Stimulated activated naive B cell treated with anti-CD40 and anti-IgM and Interleukin-4, amounts not matched to agents 10 μg/mL and 1 μg/mL and 100 μg/mL, for 72 hours (primary cell): ENCODE data around the gene DIRAS1.
A peak's percentile ranks its signal among the peaks of the same experiment; 100 is the strongest.

Experiments
- ATAC-seq, 2 donors: fragments of 150-1000 bp; cut with Tn5 transposase; replicated peaks; 2 replicates each; pipeline ENCODE4 v1.10.0; 2021; ENCODE audit warnings: moderate library complexity in 1 of 2
- DNase-seq: peaks from one replicate; pipeline ENCODE4 v3.0.0; 2021
- H3K27ac Mint-ChIP-seq: one replicate; pipeline ENCODE4 v1.8.0; 2022; ENCODE audit warnings: mild to moderate bottlenecking, mixed read lengths
- H3K27me3 Mint-ChIP-seq, 2 donors: one replicate each; pipeline ENCODE4 v1.8.0; 2022; ENCODE audit warnings: mixed read lengths in 2 of 2
- H3K36me3 Mint-ChIP-seq, 2 donors: one replicate each; pipeline ENCODE4 v1.8.0; 2022; ENCODE audit warnings: mixed read lengths in 2 of 2, mild to moderate bottlenecking in 1 of 2
- H3K4me1 Mint-ChIP-seq, 2 donors: one replicate each; pipeline ENCODE4 v1.8.0; 2022; ENCODE audit warnings: mixed read lengths in 2 of 2, mild to moderate bottlenecking in 1 of 2
- H3K4me3 Mint-ChIP-seq, 2 donors: one replicate each; pipeline ENCODE4 v1.8.0; 2022; ENCODE audit warnings: mild to moderate bottlenecking in 2 of 2, mixed read lengths in 2 of 2, moderate library complexity in 1 of 2
- H3K9me3 Mint-ChIP-seq, 2 donors: one replicate each; pipeline ENCODE4 v1.8.0; 2022; ENCODE audit warnings: mixed read lengths in 2 of 2, mild to moderate bottlenecking in 1 of 2

Gene DIRAS1

DNA sequence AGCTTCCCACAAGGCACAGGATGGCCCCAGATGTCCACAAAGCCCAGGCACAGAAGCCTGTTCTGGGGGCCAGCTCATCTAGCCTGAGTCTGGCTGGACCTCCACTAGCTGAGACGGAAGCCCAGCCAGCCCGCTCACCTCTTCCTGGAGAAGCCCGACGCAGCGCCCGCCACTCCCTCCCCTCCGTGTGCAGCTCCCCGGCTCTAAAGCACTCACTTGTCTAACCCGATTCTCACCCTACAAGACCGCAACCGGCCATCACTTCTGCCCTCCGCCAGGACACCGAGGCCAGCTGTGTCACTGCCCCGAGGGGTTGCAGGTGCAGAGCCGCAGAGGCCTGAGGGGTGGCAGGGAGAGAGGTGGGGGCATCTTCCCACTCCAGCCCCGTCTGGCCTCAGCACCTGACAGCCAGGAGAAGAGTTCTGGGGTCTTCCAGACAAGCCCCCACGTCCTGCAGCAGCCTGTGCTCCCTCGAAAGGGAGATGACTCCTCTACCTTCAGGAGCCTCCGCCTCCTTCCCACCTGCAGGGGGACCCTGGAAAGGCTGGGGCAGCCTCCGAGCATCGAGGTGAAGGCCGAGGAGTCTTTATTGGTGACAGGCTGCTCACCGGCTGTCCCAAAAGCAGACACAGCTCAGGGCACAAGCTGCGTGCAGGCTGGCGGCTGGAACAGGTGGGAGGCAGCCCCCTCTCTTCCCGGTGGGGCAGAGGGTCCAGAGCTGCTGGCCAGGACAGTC lies 5.9 kb upstream of the DIRAS1 start:
- peaks cover 11 to 27% of the 10 kb centered on the region in 2 donors for H3K4me1 Mint-ChIP-seq
- H3K4me3 Mint-ChIP-seq: peak overlapping the region in 1 of 2 donors; percentile 37
- peaks cover 7 to 8% of the 10 kb centered on the region in 2 donors for H3K27me3 Mint-ChIP-seq
- ATAC-seq (peak; percentile 53 to 60), DNase-seq (no peak)
- peaks cover 4 to 11% of the 10 kb centered on the region in 2 donors for H3K36me3 Mint-ChIP-seq
- H3K9me3 Mint-ChIP-seq: peaks cover 0 to 4% of the 10 kb centered on the region in 2 donors
- H3K27ac Mint-ChIP-seq: peak overlapping the region; percentile 37

DNA sequence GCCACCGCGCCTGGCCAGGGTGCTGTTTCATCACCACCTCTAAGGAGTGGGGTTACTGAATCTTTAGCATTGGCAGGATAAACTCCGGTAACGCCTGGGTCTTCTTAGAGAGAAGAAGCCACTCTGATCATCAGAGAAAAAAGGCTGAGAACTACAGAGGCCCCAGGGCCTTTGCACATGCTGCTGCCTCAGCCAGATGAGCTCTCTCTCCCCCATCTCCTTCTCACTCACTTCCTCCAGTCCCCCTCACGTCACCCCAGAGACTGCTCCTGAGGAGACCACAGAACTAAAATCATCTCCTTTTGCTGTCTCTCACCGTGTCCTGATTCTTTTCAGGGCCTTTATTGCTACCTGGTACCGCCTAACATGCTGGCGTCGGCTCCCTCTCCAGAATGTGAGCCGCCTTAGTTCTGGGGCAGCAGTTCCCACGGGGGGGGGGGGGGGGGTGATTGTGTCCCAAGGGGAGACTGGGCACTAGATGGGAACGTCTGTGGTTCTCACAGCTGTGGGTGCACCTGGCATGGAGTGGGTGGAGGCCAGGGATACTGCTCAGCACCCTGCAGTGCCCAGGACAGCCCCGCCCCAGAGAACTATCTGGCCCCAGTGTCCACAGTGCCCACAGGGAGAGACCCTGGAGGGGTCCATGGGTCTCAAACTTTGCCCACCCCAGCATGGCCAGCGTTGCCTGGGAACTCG lies 5.1 kb upstream of the DIRAS1 start:
- Mint-ChIP-seq H3K4me1 (peaks cover 15 to 33% of the 10 kb centered on the region in 2 donors), H3K9me3 (peaks cover 0 to 4% of the 10 kb centered on the region in 2 donors), H3K4me3 (no peak overlapping the region), H3K27me3 (peaks cover 7 to 8% of the 10 kb centered on the region in 2 donors), H3K36me3 (peaks cover 3 to 8% of the 10 kb centered on the region in 2 donors), H3K27ac (peak overlapping the region; percentile 43)
- ATAC-seq (peak; percentile 31 to 49), DNase-seq (no peak)

DNA sequence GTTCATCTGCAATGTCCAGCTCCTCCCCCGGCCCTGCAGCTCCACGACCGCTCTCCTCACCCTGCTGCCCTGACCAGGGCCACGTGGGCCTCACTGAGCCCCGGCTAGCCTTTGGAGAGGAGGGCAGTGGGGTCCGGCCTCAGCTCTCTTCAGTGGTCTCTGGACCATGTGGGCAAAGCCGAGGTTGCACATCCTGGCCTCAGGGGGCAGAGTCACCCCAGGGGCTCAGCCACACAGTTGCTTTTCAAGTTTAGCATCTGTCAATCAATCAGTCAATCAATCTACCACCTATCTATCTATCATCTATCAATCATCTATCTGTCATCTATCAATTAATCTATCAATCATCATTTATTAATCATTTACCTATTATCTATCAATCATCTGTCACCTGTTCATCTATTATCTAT lies 3.0 kb upstream of the DIRAS1 start:
- no peak for ATAC-seq
- Mint-ChIP-seq H3K36me3 (peaks cover 0 to 5% of the 10 kb centered on the region in 2 donors), H3K27ac (no peak overlapping the region), H3K4me3 (no peak overlapping the region), H3K9me3 (peaks cover 0 to 4% of the 10 kb centered on the region in 2 donors), H3K27me3 (peaks cover 7 to 8% of the 10 kb centered on the region in 2 donors), H3K4me1 (peaks cover 24 to 46% of the 10 kb centered on the region in 2 donors)
- DNase-seq: no peak

DNA sequence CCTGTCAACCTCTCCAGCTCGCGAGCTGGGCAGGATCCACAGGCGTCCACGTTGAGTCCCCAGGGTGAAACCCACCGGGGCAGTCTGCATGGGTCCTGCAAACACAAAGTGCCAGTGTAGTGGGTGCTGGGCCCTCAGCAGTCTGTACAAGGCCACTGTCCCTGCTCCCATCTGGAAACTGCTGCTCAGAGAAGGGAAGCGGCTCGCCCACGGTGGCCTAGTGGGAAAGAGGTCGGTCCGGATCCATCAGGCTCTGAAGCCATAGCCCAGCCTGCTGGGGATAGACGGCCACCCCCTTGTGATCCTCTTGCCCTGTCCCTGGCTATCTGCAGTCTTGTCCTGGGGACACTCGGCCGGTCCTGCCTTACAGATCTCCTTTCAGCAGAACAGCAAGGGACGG lies 2.6 kb upstream of the DIRAS1 start:
- Mint-ChIP-seq H3K36me3 (peaks cover 0 to 3% of the 10 kb centered on the region in 2 donors), H3K9me3 (peaks cover 0 to 4% of the 10 kb centered on the region in 2 donors), H3K4me3 (no peak overlapping the region), H3K4me1 (peaks cover 22 to 46% of the 10 kb centered on the region in 2 donors), H3K27me3 (peaks cover 7 to 8% of the 10 kb centered on the region in 2 donors), H3K27ac (no peak overlapping the region)
- ATAC-seq (no peak), DNase-seq (no peak)

DNA sequence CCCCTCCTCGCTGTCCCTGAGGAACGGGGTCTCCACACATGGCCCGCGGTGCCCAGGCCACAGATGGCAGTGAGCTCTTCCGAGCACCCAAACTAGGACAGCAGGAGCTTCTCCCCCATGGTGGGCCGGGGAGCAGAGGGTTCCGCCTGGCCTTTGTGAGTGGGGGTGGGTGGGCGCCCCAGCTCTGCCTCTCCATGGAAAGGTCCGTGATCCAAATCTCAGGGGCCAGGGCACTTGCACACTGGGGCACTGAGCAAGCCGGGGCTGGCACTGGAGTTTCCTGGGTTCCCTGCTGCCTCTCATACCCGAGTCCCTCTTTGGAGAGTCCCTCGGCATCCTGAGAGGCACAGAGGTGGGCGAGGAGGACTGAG lies 2.2 kb upstream of the DIRAS1 start:
- Mint-ChIP-seq H3K4me3 (no peak overlapping the region), H3K4me1 (peaks cover 20 to 46% of the 10 kb centered on the region in 2 donors), H3K36me3 (no peaks in the 10 kb centered on the region), H3K9me3 (peaks cover 0 to 4% of the 10 kb centered on the region in 2 donors), H3K27me3 (peaks cover 7 to 8% of the 10 kb centered on the region in 2 donors), H3K27ac (no peak overlapping the region)
- no peak for ATAC-seq
- no peak for DNase-seq

DNA sequence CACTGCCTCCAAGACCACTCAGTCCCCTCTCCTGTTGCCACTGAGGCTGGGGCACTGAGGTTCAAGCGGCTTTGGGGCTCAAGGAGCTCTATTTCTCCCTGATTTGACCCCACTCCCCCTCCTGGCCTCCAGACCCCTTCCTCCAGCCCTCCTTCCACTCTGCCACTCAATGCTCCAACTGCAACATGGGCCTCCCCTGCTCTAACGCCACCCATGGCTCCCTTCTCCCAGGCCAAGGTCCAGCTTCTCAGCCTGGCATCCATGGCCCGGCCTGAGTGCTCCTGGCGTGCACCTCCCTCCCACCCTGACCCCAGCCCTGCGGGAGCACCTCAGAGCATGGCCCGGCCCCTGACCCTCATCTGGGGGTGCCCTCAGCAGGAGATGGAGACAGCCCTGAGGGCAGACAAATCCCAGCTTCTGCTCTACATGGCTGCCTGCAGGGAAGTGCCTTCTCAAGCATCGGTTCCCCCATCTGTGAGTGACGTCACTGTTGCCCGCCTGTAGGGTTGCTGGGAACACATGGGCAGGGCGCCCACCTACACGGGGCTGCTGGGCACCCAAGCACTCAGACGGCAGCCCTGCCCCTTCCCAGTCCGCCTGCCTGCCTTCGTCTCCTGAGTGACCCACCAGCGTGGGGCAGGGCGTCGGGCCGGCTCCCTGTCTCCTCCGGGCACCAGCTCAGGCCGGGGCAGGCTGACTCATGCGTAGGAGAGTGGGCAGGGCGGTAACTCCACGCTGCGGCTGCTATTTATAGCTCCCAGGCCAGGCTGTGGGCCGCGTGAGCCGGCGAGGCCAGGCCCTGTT lies 1.6 kb upstream of the DIRAS1 start:
- peaks cover 7 to 8% of the 10 kb centered on the region in 2 donors for H3K27me3 Mint-ChIP-seq
- DNase-seq: no peak
- ATAC-seq: no peak

DNA sequence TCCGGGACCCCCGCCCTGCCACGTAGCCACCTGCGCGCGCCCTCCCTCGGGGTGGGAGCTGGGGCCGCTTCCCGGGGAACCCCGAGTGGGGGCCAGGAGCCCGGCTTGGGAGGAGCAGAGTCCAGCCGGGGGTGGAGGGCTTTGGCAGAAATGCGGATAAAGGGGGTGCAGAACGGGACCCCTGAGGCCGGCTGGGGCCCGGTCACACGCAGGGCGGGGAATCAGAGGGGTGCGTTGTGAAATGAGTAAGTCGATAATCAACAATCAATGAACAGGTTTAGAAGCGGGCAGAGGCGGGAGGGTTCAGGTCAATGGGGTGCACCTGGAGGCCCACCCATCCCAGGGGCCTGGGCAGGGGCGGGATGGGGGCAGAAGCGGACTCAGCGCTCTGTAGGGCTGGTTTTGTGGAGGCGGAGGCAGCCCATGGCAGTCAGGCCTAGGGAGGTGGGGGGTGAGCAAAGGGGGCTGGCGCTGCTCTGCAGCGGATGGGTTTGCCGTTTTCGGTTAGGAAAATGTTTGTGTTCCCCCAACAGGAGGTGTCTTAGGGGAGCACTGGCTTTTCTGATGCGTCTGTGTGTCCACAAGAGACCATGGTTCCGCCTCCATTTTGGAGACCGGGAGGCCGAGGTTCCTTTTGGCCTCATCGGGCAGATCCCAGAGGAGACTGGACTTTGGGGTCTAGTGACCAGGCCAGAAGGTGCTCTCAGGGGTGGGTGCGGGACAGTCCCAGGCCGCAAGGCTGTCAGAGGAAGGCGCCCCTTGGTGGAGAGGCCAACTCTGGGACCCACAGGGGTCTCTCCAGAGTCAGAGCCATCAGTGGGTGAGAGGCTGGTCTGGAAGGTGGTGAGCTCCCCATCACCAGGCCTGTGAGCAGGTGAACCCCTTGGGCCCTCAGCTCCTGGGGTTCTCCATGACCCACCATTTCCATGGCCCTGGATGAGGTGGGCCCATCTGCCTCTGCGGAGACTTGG lies 683 bp upstream of the DIRAS1 start:
- ATAC-seq (no peak), DNase-seq (no peak)
- Mint-ChIP-seq H3K36me3 (no peaks in the 10 kb centered on the region), H3K9me3 (peaks cover 0 to 4% of the 10 kb centered on the region in 2 donors), H3K27me3 (peaks cover 7 to 8% of the 10 kb centered on the region in 2 donors), H3K4me1 (peaks cover 18 to 41% of the 10 kb centered on the region in 2 donors), H3K4me3 (peak overlapping the region; percentile 71 to 75), H3K27ac (peak overlapping the region; percentile 47)

More for the DNA sequence above, 1.6 kb upstream of the DIRAS1 start:
- Mint-ChIP-seq H3K4me3 (peak overlapping the region; percentile 27 to 41), H3K27ac (no peak overlapping the region), H3K36me3 (no peaks in the 10 kb centered on the region), H3K9me3 (peaks cover 0 to 4% of the 10 kb centered on the region in 2 donors), H3K4me1 (peaks cover 20 to 46% of the 10 kb centered on the region in 2 donors)

DNA sequence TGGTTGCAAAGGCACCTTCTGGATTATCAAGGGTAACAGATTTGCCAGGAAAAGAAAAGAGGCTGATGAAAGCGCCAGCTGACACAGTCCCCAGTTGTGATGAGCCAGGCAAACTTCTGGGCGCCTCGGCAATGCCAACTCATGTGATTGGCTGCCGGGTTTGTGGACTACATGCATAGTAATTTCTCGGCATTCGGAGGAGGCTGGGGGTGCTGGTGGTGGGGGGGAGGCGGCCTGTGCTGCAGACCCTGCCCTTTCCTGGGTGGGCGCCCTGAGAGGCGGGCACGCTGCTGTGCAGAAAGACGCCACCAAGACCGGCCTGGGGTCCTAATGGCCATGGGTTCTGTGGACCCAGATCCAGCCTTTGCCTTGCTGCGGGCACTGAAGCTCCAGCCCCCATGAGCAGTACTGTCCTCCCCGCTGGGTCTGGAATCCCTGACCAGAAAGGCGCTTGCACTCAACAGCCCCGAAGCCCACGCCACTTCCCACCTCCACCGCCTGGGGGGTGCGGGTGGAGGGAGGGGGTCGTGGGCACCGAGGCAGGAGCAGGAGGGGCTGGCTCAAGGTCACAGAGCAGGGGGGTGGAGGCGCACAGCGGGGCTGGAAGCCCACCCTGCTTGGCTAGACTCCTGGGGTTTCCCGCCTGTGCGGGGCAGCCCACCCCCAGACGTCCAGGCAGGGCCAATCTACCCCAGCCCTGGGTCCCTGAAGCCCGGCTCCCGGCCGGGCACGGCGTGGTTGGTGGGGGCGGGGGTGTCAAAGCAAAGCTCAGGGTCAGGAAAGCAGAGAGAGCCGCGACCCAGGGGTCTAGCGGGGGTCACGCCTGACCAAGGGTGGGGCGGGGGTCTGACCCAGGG lies 1.0 kb downstream of the DIRAS1 start:
- Mint-ChIP-seq H3K9me3 (peaks cover 6 to 7% of the 10 kb centered on the region in 2 donors), H3K27me3 (peaks cover 4 to 8% of the 10 kb centered on the region in 2 donors), H3K36me3 (peaks cover 9% of the 10 kb centered on the region in 2 donors), H3K4me3 (peak overlapping the region; percentile 66 to 81), H3K27ac (peak overlapping the region; percentile 62), H3K4me1 (peaks cover 19 to 34% of the 10 kb centered on the region in 2 donors)
- no peak for DNase-seq
- ATAC-seq: peak; percentile 46 to 57

DNA sequence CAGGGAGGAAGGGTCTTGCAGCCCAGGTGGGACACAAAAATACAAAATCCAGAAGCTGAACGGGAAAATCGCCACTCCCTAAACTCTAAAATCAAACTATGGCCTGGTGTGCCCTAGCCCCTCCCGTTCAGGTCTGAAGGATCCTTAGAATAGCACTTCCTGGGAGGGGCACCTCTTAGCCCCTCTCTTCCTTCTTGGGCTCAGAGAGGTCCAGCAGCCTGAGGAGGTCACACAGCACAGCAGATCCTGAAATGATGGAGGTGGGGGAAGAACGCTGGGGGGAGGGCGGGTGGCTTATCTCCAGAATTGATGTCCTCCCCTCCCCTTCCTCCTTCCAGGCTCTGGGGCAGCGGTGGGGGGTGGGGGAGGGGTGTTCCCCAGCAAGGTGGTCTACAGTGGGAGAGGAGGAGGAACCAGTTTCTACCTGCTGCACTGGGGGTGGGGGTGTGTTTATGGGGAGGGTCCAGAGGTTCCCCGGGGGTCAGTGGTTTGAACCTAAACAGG lies 1.9 kb downstream of the DIRAS1 start:
- H3K4me1 Mint-ChIP-seq: peaks cover 22 to 42% of the 10 kb centered on the region in 2 donors
- H3K27ac Mint-ChIP-seq: no peak overlapping the region
- no peak for DNase-seq
- H3K9me3 Mint-ChIP-seq: peaks cover 9% of the 10 kb centered on the region in 2 donors
- no peak overlapping the region for H3K4me3 Mint-ChIP-seq
- H3K36me3 Mint-ChIP-seq: peaks cover 11 to 12% of the 10 kb centered on the region in 2 donors
- peaks cover 4 to 8% of the 10 kb centered on the region in 2 donors for H3K27me3 Mint-ChIP-seq
- no peak for ATAC-seq

DNA sequence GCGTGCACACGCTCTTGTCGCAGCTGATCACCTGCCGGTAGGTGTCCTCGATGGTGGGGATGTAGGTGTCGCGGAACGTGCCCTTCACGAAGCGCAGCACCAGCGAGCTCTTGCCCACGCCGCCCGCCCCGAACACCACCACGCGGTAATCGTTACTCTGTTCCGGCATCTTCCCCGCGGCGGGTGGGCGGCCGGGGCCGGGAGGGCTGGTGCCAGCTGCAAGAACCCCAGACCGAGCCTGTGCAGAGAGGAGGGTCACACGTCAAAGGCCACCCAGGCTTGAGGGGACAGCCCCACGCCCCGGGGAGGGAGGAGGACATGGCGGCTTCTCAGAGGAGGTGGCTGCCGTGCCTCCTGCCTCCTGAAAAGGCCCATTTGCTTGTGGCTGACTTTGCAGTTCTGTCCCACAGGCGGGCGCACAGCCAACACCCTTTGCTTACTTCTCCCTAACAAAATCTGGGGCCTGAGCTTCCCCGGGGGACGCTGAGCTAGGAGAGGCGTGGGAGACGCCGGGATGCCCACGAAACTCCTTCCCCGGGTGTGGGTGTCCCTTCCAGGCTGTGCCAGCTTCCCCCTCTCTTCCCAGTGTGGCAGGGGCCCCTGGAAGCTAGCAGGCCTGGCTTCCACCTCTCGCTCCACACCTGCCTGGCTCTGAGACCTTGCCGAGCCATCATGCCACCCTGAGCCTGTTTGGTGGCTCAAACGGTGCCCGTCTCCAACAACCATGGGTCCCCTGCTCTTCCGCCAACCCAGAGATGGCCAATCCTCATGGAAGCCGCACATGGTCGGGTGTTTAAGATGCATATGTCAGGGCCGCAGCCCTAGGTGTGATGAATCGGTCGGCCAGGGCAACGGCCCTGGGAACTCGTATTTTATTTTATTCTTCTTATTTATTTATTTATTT lies 3.3 kb downstream of the DIRAS1 start:
- Mint-ChIP-seq H3K9me3 (peaks cover 9% of the 10 kb centered on the region in 2 donors), H3K4me1 (peaks cover 24 to 38% of the 10 kb centered on the region in 2 donors), H3K27me3 (peaks cover 4 to 6% of the 10 kb centered on the region in 2 donors), H3K27ac (no peak overlapping the region), H3K4me3 (no peak overlapping the region), H3K36me3 (peaks cover 11 to 12% of the 10 kb centered on the region in 2 donors)
- ATAC-seq (no peak), DNase-seq (no peak)

DNA sequence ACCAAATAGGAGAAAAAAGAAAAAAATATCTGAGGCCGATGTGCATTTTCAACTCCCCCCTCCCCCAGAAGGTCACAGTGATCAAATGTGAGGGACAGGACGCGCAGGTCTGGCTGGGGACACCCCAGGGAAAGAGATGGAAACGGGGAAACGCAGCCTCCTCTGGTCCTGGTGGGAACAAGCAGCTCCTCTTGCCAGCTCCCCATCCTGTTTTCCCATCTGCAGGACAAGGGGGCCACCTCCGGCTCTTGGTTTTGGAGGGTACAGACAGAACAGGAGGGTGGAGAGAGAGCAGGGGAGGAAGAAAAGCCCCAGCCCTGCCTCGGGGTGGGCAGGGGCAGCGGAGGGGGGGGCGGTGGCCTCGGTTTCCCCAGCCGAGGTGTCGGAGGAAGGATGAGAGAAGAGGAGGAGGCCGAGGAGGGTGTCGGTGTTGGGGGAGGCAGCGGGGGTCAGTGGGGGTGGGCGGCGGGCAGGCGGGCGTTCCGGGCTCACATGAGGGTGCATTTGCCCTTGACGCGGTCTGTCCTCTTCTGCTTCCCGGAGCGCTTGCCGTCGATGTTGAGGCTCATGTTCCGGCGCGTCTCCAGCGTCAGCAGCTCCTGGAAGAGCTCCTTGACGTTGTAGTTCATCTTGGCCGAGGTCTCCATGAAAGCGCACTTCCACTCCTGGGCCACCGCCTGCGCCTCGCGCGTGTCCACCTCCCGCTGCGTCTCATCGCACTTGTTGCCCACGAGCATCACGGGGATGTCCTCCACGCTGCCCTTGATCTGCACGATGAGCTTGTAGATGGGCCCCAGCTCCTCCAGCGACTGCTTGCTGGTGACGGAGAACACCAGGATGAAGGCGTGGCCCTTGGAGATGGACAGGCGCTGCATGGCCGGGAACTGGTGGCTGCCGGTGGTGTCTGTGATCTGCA lies 4.2 kb downstream of the DIRAS1 start:
- H3K27me3 Mint-ChIP-seq: no peaks in the 10 kb centered on the region
- H3K36me3 Mint-ChIP-seq: peaks cover 11 to 12% of the 10 kb centered on the region in 2 donors
- peaks cover 28 to 39% of the 10 kb centered on the region in 2 donors for H3K4me1 Mint-ChIP-seq
- ATAC-seq (no peak), DNase-seq (no peak)
- H3K9me3 Mint-ChIP-seq: peaks cover 9% of the 10 kb centered on the region in 2 donors
- no peak overlapping the region for H3K4me3 Mint-ChIP-seq
- H3K27ac Mint-ChIP-seq: no peak overlapping the region
